PFSK-1 (cell line): ENCODE measurements around the gene LRRC47.

Experiments used
- FOXP2 ChIP-seq: optimal IDR thresholded peaks from 2 replicates; pipeline ENCODE3; 2011; ENCODE audit warnings: borderline replicate concordance, control low read depth, inconsistent platforms; ENCODE audit not compliant: insufficient read depth; ENCODE audit errors: extremely low read length, extremely low read depth
- POLR2AphosphoS5 ChIP-seq: IDR thresholded peaks from 2 replicates; pipeline ENCODE4 v1.6.1; 2012; ENCODE audit warnings: low read depth, mild to moderate bottlenecking, control low read depth, low read length, moderate library complexity
- SIN3A ChIP-seq: IDR thresholded peaks from 2 replicates; pipeline ENCODE4 v1.6.1; 2012; ENCODE audit warnings: mild to moderate bottlenecking, low read length, moderate library complexity, borderline replicate concordance; ENCODE audit not compliant: insufficient read depth
- TAF1 ChIP-seq: IDR thresholded peaks from 2 replicates; pipeline ENCODE4 v1.6.1; 2012; ENCODE audit warnings: low read length, control low read depth, borderline replicate concordance; ENCODE audit not compliant: insufficient read depth
- TF ChIP-seq, protein P1 (sequence below), 2 experiments: IDR thresholded peaks; 2 replicates each; pipeline versions ENCODE4 v1.6.1 to v1.8.0; 2011 to 2012; ENCODE audit warnings: low read depth in 2 of 2, low read length in 2 of 2, control low read depth in 1 of 2, inconsistent platforms in 1 of 2, mild to moderate bottlenecking in 1 of 2, moderate library complexity in 1 of 2; ENCODE audit not compliant: insufficient read depth in 1 of 2

Gene LRRC47

DNA sequence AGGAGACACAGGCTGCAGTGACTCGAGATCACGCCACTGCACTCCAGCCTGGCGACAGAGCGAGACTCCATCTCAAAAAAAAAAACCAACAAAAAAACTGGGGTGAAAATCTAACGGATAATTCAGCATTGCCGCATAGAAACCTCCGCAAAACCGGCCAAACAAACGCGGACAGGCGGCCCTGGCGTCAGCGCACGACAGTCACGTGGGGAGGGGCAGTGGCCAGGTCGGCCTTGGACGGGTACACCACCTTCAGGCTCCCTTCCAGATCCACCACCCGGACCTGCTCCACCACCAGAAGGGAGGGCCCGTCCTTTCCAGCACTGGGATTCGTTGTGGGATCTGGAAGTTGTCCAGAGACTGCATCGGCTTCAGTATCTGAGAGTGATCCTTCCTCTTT, 15.4 kb downstream of the LRRC47 start:
- no peak for TF ChIP-seq POLR2AphosphoS5
- TF ChIP-seq TAF1: no peak
- no peak for TF ChIP-seq SIN3A

DNA sequence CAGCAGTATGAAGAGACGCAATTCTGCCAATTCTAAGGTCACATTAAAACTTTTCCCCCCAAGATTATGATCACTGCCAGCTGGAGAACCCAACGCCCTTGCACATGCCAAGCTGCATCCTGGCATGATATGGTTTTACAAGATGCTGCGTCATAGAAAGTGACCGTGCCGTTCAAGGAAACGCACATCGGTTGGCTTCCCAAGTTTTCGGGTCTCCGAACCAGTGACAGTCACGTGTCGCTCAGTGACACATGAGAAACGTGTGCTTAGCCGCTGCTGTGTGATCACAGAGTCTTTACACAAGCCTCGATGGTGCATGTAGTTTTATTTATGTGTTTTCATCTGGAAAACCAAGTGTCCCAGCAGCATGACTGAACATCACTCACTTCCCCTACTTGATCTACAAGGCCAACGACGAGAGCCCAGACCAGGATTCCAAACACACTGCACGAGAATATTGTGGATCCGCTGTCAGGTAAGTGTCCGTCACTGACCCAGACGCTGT, 16.3 kb downstream of the LRRC47 start:
- TF ChIP-seq POLR2AphosphoS5 (no peak), FOXP2 (no peak), TAF1 (no peak), SIN3A (no peak)
- TF ChIP-seq, protein P1, sequence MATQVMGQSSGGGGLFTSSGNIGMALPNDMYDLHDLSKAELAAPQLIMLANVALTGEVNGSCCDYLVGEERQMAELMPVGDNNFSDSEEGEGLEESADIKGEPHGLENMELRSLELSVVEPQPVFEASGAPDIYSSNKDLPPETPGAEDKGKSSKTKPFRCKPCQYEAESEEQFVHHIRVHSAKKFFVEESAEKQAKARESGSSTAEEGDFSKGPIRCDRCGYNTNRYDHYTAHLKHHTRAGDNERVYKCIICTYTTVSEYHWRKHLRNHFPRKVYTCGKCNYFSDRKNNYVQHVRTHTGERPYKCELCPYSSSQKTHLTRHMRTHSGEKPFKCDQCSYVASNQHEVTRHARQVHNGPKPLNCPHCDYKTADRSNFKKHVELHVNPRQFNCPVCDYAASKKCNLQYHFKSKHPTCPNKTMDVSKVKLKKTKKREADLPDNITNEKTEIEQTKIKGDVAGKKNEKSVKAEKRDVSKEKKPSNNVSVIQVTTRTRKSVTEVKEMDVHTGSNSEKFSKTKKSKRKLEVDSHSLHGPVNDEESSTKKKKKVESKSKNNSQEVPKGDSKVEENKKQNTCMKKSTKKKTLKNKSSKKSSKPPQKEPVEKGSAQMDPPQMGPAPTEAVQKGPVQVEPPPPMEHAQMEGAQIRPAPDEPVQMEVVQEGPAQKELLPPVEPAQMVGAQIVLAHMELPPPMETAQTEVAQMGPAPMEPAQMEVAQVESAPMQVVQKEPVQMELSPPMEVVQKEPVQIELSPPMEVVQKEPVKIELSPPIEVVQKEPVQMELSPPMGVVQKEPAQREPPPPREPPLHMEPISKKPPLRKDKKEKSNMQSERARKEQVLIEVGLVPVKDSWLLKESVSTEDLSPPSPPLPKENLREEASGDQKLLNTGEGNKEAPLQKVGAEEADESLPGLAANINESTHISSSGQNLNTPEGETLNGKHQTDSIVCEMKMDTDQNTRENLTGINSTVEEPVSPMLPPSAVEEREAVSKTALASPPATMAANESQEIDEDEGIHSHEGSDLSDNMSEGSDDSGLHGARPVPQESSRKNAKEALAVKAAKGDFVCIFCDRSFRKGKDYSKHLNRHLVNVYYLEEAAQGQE (IDR thresholded peaks at IDR 0.05; ENCODE audit: insufficient read depth in 1 of 2, low read depth in 2 of 2, low read length in 2 of 2): no peak

DNA sequence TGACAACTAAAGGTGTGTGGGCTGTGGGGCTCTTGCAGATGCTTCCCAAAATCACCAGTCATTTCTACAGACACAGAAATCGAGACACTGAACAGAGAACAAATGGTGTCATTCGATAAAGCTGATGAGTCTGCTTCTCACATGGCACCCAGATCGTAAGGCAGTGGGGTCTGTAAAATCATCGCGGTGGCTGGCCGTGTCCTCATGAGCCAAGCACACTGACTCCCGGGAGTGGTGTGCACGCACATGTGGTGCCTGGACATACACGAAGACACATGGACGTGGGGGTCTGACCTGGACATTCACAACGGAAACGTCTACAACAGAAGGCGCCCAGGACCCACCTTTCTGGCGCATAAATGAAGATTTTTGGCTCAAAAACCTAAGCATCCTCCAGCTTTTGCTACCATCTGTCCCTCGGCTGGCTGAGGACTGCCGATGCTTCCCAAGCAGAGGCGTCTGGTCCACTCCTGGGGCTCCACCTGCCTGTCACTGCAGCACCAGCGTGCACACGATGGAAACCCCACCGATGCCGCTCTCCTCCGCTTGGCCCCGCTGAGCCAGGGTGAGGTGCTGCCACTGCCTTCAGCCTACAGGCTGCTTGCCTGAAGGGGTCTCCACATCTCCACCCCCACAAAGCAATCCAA, 16.9 kb downstream of the LRRC47 start:
- TF ChIP-seq FOXP2: no peak
- no peak for TF ChIP-seq POLR2AphosphoS5
- TF ChIP-seq, protein P1 (IDR thresholded peaks at IDR 0.05; ENCODE audit: insufficient read depth in 1 of 2, low read depth in 2 of 2, low read length in 2 of 2): no peak
- no peak for TF ChIP-seq SIN3A
- no peak for TF ChIP-seq TAF1

DNA sequence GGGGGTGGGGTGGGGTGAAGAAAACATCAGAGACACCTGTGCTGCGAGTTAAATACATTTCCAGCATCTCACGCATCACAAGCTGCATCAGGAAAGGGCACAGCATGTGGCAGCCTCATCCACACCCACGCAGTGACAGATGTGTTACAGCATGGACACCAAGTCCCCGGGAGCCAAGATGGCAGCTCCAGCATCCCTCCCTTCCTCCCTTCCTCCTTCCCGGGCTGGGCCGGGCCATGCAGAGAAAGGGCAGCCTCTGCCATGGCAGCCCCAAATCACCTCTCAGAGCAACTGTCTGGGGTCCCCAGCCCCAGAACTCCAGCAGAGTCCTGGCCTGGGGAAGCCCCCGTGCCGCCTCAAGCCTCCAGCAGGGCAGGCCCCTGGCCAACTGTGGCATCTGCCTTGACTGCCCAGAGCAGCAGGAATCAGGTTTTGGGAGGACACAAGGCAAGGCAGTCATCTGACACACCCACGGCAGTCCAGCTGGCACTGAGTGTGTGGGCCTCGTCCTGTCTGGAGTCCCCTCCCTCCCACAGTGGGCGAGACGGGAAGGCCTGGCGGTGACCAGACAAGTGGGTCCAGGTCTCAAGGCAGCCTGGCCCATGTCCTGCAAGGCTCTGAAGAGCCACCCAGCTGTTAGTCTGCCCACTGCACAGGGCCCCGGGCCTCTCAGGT, 17.6 kb downstream of the LRRC47 start:
- TF ChIP-seq POLR2AphosphoS5 (no peak), TAF1 (no peak), FOXP2 (no peak)
- TF ChIP-seq, protein P1 (IDR thresholded peaks at IDR 0.05; ENCODE audit: insufficient read depth in 1 of 2, low read depth in 2 of 2, low read length in 2 of 2): no peak

DNA sequence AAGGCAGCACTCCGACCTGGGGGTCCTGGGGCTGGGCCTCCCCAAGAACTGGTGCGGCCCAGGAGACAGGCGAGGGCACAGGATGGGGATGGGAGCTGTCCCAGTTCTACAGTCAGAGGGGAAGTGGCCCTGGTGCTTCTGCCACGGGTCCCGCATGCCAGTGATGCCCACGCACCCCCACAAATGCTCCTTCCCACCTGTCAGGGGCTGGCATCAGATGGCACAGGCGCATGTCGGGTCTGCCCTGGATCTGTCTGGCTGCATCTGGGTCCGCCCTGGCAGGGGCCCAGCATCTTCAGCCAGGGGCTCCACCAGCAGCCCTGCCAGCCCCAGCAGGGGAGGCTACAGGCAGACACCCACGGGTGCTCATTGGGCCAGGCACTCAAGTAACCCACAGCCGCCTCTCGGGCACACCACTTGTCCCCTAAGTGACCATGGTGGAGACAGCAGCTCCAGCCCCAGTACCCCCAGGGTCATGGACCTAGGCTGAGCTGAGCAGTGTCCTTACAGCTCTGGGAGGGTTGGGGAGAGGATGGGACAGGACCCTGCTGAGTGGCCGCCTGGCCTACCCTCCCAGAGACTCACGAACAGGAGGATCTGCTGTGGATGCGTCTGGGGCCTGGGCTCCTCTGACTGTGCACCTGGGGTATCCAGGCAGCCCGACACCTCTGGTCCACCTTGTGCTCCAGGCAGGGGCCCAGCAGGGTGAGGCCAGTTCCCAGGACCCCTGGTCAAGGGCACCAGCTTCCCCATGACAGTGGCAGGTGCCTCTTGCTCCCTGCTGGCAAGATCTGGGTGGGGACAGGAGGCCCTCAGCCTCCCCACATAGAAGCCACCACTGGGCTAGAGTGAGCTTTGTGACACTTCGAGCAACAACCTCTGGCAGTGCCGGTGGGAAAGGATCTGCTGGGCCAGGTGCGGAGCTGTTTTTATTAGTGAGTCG, 18.4 kb downstream of the LRRC47 start:
- no peak for TF ChIP-seq FOXP2
- TF ChIP-seq, protein P1 (IDR thresholded peaks at IDR 0.05; ENCODE audit: insufficient read depth in 1 of 2, low read depth in 2 of 2, low read length in 2 of 2): no peak
- TF ChIP-seq TAF1: no peak
- TF ChIP-seq POLR2AphosphoS5: no peak
- no peak for TF ChIP-seq SIN3A
